GM12878 (cell line): Measurements from ENCODE around the gene MRPS18A. TPM values are rescaled to one million over a fixed set of nuclear protein-coding genes. Genes with fewer than 3 reads are reported as not detected.
A peak's percentile ranks its signal among the peaks of the same experiment; 100 is the strongest.

Source experiments
- ATAC-seq: fragments of 200-7000 bp; cut with Tn5 transposase; 3 replicates; pipeline ENCODE4 v1.9.1; 2020; ENCODE audit warnings: mild to moderate bottlenecking, moderate library complexity
- BruUV-seq: library from RNA; stranded (reverse); fragments of 400-500 nt; replicated peaks from 2 replicates; lab custom pipeline; 2021; lab: Mats Ljungman, UMichigan
- CTCF ChIA-PET: fragments of 300-600 bp; sonication (Branson Sonifier 250); formaldehyde crosslinking; extraction: SDS; loops from one replicate; lab custom pipeline; 2021; ENCODE audit warnings: inconsistent platforms; lab: Yijun Ruan, JAX
- POLR2A ChIA-PET: fragments of 350-600 bp; formaldehyde crosslinking; extraction: SDS; loops from one replicate; lab custom pipeline; 2021; ENCODE audit warnings: inconsistent platforms; lab: Charles Lee
- RAD21 ChIA-PET: fragments of 300-600 bp; sonication (Branson Sonifier 250); formaldehyde crosslinking; loops from one replicate; lab custom pipeline; 2023; ENCODE audit warnings: antibody characterized with exemption; ENCODE audit not compliant: unreplicated experiment; lab: Charles Lee
- SMC1A ChIA-PET: fragments of 300-600 bp; sonication (Branson Sonifier 250); formaldehyde crosslinking; loops from one replicate; lab custom pipeline; 2023; ENCODE audit not compliant: unreplicated experiment, uncharacterized antibody; lab: Charles Lee
- DNase-seq: peaks from one replicate; pipeline ENCODE4 v3.0.0-alpha.2; 2011; ENCODE audit warnings: low read depth, low spot score
- FAIRE-seq: peaks from 3 replicates; lab custom pipeline; 2011; peaks lifted over from hg19 to GRCh38; lab: Jason Lieb, UNC
- H2AFZ ChIP-seq: 2 replicates; pipeline ENCODE4 v1.6.0; 2011; ENCODE audit warnings: low read depth, low read length, control low read depth; ENCODE audit not compliant: control insufficient read depth
- H3K27ac ChIP-seq: 2 replicates; pipeline ENCODE4 v1.5.1; 2011; ENCODE audit warnings: control low read depth; ENCODE audit not compliant: control insufficient read depth, insufficient read depth
- H3K27me3 ChIP-seq, 2 experiments: replicated peaks in 1 of 2; 2 replicates each; pipeline versions ENCODE4 v1.6.0 to v1.6.1; 2011; ENCODE audit warnings: low read length in 1 of 2; ENCODE audit not compliant: control insufficient read depth in 2 of 2, insufficient read depth in 2 of 2
- H3K36me3 ChIP-seq, 2 experiments: 2 replicates each; pipeline ENCODE4 v1.5.1; 2011; ENCODE audit warnings: low read length in 1 of 2; ENCODE audit not compliant: control insufficient read depth in 2 of 2, insufficient read depth in 2 of 2
- H3K4me1 ChIP-seq: 2 replicates; pipeline ENCODE4 v1.6.1; 2011; ENCODE audit warnings: mild to moderate bottlenecking, low read length, moderate library complexity, mixed read lengths; ENCODE audit not compliant: control insufficient read depth, insufficient read depth
- H3K4me2 ChIP-seq: 2 replicates; pipeline ENCODE4 v1.6.0; 2011; ENCODE audit warnings: control low read depth; ENCODE audit not compliant: control insufficient read depth, insufficient read depth
- H3K4me3 ChIP-seq: fragments of 200-600 bp; sonication (generic); 2 replicates; pipeline ENCODE4 v1.5.1; 2016
- H3K79me2 ChIP-seq: 2 replicates; pipeline ENCODE4 v1.6.0; 2011; ENCODE audit warnings: low read length; ENCODE audit not compliant: control insufficient read depth, insufficient read depth
- H3K9ac ChIP-seq: 2 replicates; pipeline ENCODE4 v1.8.0; 2011; ENCODE audit warnings: low read length, control low read depth, mixed read lengths; ENCODE audit not compliant: control insufficient read depth, insufficient read depth
- H3K9me3 ChIP-seq: replicated peaks from 3 replicates; pipeline ENCODE4 v1.5.1; 2011; ENCODE audit warnings: mild to moderate bottlenecking, low read length; ENCODE audit not compliant: control insufficient read depth, insufficient read depth
- H4K20me1 ChIP-seq: 2 replicates; pipeline ENCODE4 v1.6.0; 2011; ENCODE audit not compliant: control insufficient read depth, insufficient read depth
- BMI1 ChIP-seq: fragments of 450-650 bp; IDR thresholded peaks from 2 replicates; pipeline ENCODE4 v1.6.1; 2016; ENCODE audit warnings: mild to moderate bottlenecking, moderate library complexity, borderline replicate concordance
- CREB1 ChIP-seq: IDR thresholded peaks from 2 replicates; pipeline ENCODE4 v1.6.1; 2012; ENCODE audit warnings: low read depth, mild to moderate bottlenecking, inconsistent platforms
- EED ChIP-seq: sonication (generic); IDR thresholded peaks from 2 replicates; pipeline ENCODE4 v1.6.1; 2016; ENCODE audit warnings: antibody characterized with exemption, low read depth
- MTA2 ChIP-seq: fragments of 450-650 bp; IDR thresholded peaks from 2 replicates; pipeline ENCODE4 v1.6.1; 2016; ENCODE audit warnings: low read depth, mild to moderate bottlenecking, moderate library complexity
- NBN ChIP-seq: fragments of 450-650 bp; IDR thresholded peaks from 2 replicates; pipeline ENCODE4 v1.6.1; 2016
- WGBS: methylation state at CpG from one replicate; pipeline ENCODE4 v1.1.6; 2016; ENCODE audit warnings: low lambda C conversion rate; ENCODE audit not compliant: insufficient replicate concordance, insufficient coverage; ENCODE audit errors: missing lambda C conversion rate; 5-methylcytosine and 5-hydroxymethylcytosine counted together
- in situ Hi-C: fragments of 300-500 bp; cut with MboI; formaldehyde crosslinking; loops from 9 replicates; pipeline ENCODE4 v1.14.3; 2018; ENCODE audit warnings: mixed read lengths
- intact Hi-C: fragments of 100-400 bp; cut with micrococcal nuclease; formaldehyde crosslinking; loops from one replicate; pipeline ENCODE4 v1.14.2; 2022; ENCODE audit not compliant: unreplicated experiment
- polyA plus RNA-seq, 11 experiments: library from polyadenylated mRNA; depleted of rRNA in 4 of 11; unstranded in 6 of 11; stranded (reverse) in 5 of 11; fragments of >200 nt; fragmentation: Nextera tagmentation in 4 of 11; fragmentation: Illumina TruSeq in 1 of 11; extraction: Ambion mirVana in 4 of 11; extraction: Trizol in 1 of 11; gene quantifications; 1 replicate in 1 of 11; 2 replicates in 10 of 11; pipeline versions ENCODE4 v1.2.1 to v1.2.3, GENCODE V29; 2011 to 2016; ENCODE audit warnings: inconsistent platforms in 2 of 11, missing spikeins in 2 of 11, low read depth in 1 of 11
- total RNA-seq, 4 experiments: library from RNA; depleted of rRNA in 3 of 4; stranded (reverse); fragments of >200 nt in 3 of 4; fragmentation: Illumina TruSeq in 1 of 4; extraction: Trizol in 1 of 4; gene quantifications; 2 replicates each; pipeline versions ENCODE4 v1.2.1 to v1.2.3, GENCODE V29; 2013 to 2021
- TF ChIP-seq, protein P1 (sequence below): IDR thresholded peaks from 2 replicates; pipeline ENCODE4 v1.6.1; 2011; ENCODE audit warnings: low read depth, low read length, improper control_type of control experiment, borderline replicate concordance
- TF ChIP-seq, protein P2 (sequence below): fragments of 450-650 bp; IDR thresholded peaks from 2 replicates; pipeline ENCODE4 v1.6.1; 2016; ENCODE audit warnings: mild to moderate bottlenecking, moderate library complexity, borderline replicate concordance

The MRPS18A gene
- total and polyA plus RNA-seq, 10 of the 15 experiments (the other 5 are each of a cell fraction or from before 2014, with no cell fraction given) = 66.3 to 158 (median 98.7) TPM

DNA sequence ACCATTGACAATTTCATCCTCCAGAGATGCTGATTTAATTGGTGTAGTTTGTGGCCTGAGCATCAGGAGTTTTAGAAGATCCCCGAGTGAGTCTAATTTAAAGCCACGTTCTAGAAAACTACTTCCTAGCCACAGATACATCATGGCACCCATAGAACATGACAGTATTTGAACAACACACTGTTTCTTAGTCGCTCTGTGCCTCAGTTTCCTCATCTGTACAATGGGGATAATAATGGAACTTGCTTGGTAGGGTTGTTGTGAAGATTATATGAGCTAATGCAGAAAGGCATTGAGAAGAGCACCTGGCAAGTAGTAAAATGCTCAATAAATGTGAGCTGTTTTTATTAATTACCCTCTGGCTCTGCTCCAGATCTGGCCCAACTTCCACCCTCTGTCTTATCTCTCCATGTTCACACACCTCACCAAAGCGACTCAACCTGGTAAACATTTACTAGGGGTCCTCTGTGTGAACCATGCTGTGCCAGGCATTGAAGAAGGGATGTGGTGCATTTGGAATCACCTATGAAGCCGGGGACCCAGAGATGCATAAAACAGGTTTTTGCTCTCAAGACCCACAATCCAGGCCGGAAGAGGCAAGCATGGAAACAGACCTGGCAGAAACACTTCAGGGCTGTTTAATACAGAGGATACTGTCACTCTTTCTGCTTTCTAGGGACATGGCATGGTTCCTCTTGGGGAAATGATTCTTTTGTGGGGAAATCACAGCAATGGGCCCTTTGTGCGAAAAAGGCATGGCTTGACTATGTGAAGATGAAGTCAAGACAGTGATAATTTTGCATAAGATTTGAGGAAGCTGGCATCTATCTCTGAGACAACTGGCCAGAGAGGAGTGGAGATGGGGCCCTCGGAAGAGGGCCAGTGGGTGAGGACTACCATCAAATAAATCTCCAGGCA is 16.2 kb upstream of the MRPS18A start:
- WGBS = 72% methylated on average over 8 of the region's 8 CpGs
- ChIA-PET CTCF (interaction anchor here (0.6 to 2.6 kb wide), 6 partner anchors 15 to 234 kb away, joined by 3 to 15 read pairs (median 4); no protein-coding TSS in a partner anchor), RAD21 (interaction anchor here (0.8 to 3.4 kb wide), 3 partner anchors 11 to 34 kb away, joined by 3 to 12 read pairs (median 5); partner anchors contain the start of gene MRPS18A), POLR2A (interaction anchor here (0.5 to 3.6 kb wide), 4 partner anchors 10 to 125 kb away, joined by 3 to 24 read pairs (median 5); partner anchors contain the start of gene MRPS18A), SMC1A (interaction anchor here (1.2 to 3.9 kb wide), 5 partner anchors 10 to 375 kb away, joined by 3 to 17 read pairs (median 3); partner anchors contain the start of gene MRPS18A)
- Histone ChIP-seq H4K20me1 (no peaks in the 10 kb centered on the region), H3K27me3 (no peaks in the 10 kb centered on the region), H3K27ac (no peak overlapping the region), H3K9me3 (no peaks in the 10 kb centered on the region), H3K79me2 (no peaks in the 10 kb centered on the region), H3K4me1 (peaks cover 39% of the 10 kb centered on the region), H3K9ac (no peak overlapping the region), H3K4me2 (no peak overlapping the region), H3K36me3 (no peaks in the 10 kb centered on the region), H2AFZ (no peak overlapping the region), H3K4me3 (no peak overlapping the region)
- FAIRE-seq = no peak
- no peak for DNase-seq
- intact Hi-C loops = no loop called here
- no TSS peak for BruUV-seq
- in situ Hi-C loops = no loop called here
- ATAC-seq = peak; percentile 49
- TF ChIP-seq MTA2 (no peak), CREB1 (no peak), BMI1 (no peak), EED (no peak), NBN (no peak)
- TF ChIP-seq, protein P1, sequence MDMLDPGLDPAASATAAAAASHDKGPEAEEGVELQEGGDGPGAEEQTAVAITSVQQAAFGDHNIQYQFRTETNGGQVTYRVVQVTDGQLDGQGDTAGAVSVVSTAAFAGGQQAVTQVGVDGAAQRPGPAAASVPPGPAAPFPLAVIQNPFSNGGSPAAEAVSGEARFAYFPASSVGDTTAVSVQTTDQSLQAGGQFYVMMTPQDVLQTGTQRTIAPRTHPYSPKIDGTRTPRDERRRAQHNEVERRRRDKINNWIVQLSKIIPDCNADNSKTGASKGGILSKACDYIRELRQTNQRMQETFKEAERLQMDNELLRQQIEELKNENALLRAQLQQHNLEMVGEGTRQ = no peak
- TF ChIP-seq, protein P2, sequence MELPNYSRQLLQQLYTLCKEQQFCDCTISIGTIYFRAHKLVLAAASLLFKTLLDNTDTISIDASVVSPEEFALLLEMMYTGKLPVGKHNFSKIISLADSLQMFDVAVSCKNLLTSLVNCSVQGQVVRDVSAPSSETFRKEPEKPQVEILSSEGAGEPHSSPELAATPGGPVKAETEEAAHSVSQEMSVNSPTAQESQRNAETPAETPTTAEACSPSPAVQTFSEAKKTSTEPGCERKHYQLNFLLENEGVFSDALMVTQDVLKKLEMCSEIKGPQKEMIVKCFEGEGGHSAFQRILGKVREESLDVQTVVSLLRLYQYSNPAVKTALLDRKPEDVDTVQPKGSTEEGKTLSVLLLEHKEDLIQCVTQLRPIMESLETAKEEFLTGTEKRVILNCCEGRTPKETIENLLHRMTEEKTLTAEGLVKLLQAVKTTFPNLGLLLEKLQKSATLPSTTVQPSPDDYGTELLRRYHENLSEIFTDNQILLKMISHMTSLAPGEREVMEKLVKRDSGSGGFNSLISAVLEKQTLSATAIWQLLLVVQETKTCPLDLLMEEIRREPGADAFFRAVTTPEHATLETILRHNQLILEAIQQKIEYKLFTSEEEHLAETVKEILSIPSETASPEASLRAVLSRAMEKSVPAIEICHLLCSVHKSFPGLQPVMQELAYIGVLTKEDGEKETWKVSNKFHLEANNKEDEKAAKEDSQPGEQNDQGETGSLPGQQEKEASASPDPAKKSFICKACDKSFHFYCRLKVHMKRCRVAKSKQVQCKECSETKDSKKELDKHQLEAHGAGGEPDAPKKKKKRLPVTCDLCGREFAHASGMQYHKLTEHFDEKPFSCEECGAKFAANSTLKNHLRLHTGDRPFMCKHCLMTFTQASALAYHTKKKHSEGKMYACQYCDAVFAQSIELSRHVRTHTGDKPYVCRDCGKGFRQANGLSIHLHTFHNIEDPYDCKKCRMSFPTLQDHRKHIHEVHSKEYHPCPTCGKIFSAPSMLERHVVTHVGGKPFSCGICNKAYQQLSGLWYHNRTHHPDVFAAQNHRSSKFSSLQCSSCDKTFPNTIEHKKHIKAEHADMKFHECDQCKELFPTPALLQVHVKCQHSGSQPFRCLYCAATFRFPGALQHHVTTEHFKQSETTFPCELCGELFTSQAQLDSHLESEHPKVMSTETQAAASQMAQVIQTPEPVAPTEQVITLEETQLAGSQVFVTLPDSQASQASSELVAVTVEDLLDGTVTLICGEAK = no peak
